ENCODE measurements around the gene SIGLEC12.

The SIGLEC12 gene

DNA sequence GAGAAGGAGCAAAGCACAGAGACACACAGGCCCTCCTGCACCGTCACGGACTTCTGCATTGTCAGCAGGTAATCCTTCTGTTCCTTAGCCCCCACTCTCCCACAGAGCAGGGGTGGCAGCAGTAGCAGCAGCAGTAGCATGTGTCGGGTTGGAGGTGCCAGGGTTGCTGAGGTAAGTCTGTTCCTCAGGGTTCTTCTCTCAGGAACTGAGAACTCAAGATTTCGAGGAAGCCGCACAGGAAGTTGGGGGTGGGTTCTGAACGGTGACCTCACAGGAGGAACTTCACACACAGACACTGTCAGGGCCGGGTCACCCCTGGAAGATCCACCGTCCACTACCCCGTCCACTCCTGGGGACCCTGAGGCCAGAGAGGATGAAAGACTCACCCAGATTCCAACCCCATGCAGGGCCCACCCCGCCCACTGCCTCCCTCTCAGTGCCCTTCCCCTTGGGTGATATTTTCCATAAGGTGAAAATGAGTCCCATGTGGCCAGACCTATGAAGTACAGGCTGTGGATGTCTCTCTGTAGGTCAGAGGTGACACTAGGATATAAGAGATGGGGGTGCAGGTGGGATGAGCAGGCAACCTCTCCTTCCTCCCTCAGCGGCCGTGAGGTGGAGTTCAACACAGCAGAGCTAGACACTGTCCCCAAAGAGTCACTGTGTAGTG lies at the start of gene SIGLEC12:
Gene SIGLEC12, minus strand, starts transcription at position 207 of the 670 bp plus-strand sequence. Its CDS starts 67 bp downstream, at position 140.
- no peak for DNase-seq

DNA sequence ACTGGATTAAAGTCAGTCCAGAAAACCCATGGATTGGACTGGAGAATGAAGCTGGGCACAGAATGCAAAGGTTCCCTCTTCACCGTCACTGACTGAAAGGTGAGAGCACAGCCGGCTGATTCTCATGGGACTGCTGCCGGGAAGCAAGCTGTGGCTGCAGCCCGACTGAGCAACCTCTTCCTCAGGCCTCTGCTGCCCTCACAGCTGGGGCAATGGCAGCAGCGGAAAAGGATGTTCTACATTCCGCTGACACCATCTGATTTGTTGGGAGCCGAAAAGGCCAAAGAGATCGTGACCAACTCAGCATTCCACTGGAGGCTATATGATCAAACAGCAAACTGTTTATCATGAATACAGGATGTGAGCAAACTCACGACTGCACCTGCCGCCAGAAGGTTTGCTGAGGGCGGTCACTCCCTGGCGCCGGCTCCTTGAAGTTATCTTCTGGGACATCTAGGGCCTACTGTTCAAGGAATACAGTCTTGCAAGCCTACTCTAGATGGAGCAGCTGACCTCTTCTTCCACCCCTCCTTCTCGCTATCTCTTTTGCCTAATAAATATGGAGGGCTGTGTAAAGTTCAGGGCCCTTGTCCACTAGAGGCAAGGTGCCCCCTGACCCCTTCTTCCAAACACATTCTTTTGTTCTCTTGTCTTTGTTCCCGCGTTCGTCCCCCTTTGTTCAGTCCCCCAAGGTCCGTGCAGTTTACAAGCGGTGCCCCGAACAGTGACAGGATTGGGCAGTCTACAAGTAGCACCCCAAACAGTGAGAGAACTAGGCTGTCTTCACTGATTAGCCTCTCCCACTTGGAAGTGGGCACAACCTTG lies 49.5 kb upstream of the SIGLEC12 start:
- DNase-seq: no peak

- no peak for DNase-seq
These were observed 48.1 kb upstream of the SIGLEC12 start for GRCh38 chr19:51549533-51550324.

DNA sequence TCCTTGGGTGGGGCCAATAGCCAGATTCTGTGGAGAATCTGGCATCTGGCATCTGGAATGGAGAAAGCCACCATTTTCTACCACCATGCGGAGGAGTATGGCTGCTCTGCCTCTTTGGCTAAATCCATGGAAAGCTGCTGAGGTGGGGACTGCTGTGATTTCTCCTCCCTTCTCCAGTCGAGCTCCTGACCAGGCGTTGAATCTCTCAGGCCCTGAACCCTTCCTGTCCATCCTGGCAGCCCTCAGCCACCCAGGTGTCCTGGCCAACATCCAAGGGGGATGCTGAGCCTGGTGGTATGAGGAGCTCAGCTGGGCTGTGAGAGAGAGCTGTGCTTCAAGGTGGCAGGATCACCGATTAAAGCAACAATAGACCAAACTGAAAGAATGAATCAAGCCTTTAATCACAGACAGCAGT lies 47.3 kb upstream of the SIGLEC12 start:
- no peak for DNase-seq

GRCh38 chr19:51548213-51548651 lies 46.6 kb upstream of the SIGLEC12 start:
- no peak for DNase-seq

DNA sequence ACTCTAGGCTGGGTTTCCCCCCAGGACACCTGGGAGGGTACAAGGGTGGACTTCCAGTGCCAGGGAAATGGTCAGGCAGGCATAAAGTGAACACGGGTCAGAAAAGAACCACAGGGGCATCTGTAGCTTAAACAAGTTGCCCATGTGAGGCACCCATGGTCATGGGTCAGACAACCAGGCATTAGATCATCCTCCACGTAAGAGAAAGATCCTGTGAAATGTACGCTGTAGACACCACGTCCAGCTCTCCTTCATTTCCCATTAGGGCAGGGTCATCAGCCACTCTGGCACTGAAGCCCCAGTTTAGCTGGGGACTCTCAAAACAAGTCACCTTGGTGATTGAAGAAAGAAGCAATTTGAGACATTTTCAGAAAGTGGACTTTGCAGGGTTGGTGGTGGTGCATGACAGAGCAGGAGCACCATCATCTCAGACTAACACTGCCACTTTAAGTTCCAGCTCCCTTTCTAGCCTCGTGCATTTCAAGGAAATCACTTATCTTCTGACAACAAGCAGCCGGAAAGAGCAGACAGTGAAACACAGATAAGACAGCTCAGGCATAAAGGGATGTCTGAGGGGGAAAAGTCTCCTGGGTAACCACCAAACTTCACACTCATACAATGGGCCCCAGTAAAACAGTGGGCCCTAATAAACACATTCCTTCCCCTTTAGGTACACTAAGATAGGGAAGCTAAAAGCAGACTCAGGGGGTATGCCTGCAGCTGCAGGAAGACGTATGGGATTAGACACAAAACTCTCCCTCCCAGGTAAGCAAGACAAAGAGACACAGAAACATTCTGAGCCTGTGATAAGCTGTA lies 46.0 kb upstream of the SIGLEC12 start:
- DNase-seq: no peak

- DNase-seq: peak; percentile 57
These were observed 45.2 kb upstream of the SIGLEC12 start for GRCh38 chr19:51546650-51547396.

GRCh38 chr19:51546107-51546649 lies 44.6 kb upstream of the SIGLEC12 start:
- no peak for DNase-seq

- DNase-seq: no peak
These were observed 42.4 kb upstream of the SIGLEC12 start for GRCh38 chr19:51544038-51544437.

DNA sequence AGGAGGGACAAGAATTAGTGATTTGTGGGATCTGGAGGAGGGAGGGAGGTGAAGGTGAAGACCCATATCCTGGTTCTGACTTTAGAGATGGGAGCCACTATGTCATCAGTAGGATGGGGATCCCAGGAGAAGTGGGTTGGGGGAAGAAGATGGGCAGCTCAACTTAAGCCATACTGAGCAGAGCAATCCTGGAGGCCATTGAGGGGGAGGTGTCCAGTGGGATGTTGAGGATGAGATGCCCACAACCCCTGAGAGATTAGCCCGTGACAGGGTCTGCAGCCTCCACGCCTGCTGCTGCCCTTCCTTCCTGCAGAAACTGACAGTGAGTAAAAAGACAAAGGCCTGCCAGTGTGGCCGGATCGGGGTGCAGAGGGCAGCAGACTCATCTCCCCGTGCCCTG lies 41.1 kb upstream of the SIGLEC12 start:
- DNase-seq: no peak

DNA sequence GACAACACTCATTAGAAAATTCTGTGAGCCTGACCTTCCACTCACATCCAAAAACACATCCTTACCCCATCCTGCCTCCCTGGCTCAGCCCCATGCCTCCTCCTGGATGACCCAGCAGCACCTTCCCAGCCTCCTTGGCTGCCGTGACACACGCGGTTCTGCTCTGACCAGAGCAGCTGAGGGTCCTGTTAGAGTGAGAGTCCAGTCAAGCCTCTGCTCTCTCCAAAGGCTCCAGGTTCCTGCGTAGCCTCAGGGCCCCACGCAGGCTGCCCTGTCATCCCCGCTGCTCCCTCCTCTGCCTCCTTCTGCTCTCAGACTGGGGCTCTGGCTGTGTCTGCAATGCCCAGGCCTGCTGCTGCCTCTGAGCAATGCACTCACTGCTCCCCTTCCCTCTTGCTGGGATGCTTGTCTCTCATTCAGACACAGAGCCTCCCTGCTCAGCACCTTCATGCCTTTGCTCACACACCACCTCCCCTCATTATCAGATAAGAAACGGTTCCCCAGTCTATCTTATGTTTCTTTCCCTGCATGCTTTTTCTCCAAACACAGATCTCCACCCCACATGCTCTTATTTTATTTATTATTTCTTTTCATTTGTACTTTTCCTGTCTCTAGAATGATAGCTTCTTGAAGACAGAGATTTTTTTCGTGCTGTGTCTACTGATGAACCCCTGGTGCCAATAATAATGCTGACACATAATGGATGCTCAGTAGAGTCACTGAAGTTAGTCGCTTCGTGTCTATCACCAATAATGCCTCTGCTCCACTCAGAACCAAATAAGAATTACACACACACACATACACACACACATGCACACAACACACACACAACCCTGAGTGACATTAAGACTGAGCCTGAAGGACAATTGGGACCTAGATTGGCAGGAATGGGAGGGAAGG lies 40.1 kb upstream of the SIGLEC12 start:
- no peak for DNase-seq

GRCh38 chr19:51539821-51540366 lies 38.3 kb upstream of the SIGLEC12 start:
- no peak for DNase-seq

DNA sequence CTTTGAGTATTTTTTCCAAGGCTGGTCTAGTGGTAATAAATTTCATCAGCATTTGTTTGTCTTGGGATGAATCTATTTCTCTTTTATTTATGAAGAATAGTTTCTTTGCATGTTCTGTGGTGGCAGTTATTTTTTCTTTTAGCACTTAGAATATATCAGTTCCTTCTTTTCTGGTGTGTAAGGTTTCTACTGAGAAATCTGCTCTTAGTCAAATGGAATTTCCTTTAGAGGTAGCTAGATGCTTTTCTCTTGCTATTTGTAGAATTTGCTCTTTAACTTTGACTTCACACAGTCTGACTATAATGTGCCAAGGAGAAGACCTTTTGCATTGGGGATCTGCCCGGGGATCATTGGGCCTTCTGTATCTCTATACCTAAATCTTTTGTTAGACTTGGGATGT lies 33.9 kb upstream of the SIGLEC12 start:
- DNase-seq: no peak

- no peak for DNase-seq
These were observed 30.0 kb upstream of the SIGLEC12 start, which contains the start of gene SIGLEC6 for GRCh38 chr19:51531349-51532315. SIGLEC6 (minus strand) TSS chr19:51531670; CDS start chr19:51531648, 22 bp downstream.

GRCh38 chr19:51530616-51531015 lies 29.0 kb upstream of the SIGLEC12 start:
- no peak for DNase-seq

DNA sequence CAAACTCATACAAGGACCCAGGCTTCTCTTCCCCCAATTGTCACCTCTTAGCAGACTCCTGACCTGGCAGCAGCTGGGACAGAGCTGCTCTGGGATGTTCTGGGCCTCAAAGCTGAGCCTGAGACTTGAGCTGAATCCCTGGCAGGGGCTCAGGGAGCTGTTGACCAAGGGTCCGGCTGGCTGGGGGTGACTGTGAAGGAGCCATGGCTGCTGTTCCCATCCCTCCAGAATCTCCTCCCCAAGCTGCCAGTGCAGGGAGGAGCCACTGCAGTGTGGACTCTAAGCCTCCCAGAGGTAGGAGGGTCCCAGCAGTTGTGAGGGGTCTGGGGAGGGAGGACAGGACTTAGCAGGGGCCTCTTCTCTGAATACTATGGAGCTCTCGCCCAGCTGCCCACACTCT lies 27.7 kb upstream of the SIGLEC12 start:
- no peak for DNase-seq

DNA sequence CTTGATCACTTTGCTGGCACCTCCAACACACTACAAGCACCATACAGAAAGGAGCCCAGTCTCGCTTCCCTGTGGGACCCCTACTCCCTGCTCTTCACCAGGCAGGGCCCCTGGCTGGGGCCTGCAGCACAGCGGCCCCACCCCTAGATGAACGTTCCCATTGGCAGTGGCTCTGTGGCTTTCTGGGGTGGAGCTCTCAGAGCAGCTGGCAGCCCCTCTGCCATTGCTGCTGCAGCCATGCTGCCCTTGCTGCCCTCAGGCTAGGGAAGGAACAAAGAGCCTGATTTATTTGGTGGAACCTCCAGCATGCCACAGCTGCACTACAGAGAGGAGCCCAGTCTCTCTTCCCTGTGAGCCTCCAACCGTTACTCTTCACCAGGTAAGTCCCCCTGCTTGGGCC lies 24.1 kb upstream of the SIGLEC12 start:
- no peak for DNase-seq

DNA sequence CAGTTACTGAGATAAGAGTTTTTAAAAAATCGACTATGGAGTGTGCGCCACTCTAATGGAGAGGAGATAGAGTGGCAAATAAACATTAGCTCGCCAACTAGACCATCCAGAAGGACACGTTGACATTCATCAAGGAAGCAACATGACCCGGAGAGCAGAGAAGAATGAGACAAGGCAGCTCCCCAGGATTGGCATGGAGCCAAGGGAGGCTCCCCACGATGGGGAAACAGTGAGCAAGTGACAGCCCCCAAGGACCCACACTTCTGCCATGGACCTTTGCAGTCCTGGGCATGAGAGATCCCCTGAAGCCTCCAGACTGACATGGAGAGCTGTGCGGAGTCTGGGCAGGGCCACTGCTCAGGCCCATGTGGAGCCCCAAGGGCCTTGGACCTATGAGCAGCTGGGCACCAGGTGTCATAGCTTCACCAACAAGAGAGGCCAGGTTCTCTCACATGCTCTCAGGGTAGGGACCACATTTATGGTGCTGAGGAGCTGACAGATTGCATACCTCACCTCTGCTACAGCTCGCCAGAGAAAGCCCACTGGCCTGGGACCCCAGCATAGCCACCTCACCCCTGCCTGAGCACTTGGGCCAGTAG lies 23.2 kb upstream of the SIGLEC12 start:
- no peak for DNase-seq
